Activated CD8-positive, alpha-beta memory T cell treated with anti-CD3 and anti-CD28 coated beads, Interleukin-2, amount 50 U/mL, for 48 hours (primary cell): ENCODE results near the gene NAA16.
"Not testable (repeated sequence)": the region's sequence is repeated elsewhere in the genome, so short reads cannot be mapped to it uniquely, and the experiment has no call there.

Experiments used
- DNase-seq: peaks from one replicate; pipeline ENCODE4 v3.0.0-alpha.2; 2020

Gene NAA16

GRCh38 chr13:41306271-41307145, 4.6 kb upstream of the NAA16 start:
- no peak for DNase-seq

GRCh38 chr13:41307884-41308640, 3.0 kb upstream of the NAA16 start:
- DNase-seq, result no peak

GRCh38 chr13:41311406-41312175, 524 bp downstream of the NAA16 start:
- peak; percentile 82 for DNase-seq

- no peak for DNase-seq
Measured at GRCh38 chr13:41312176-41312500, 1.1 kb downstream of the NAA16 start.

- no peak for DNase-seq
Measured at GRCh38 chr13:41313117-41313516, 2.0 kb downstream of the NAA16 start.

- no peak for DNase-seq
Measured at GRCh38 chr13:41313659-41314197, 2.7 kb downstream of the NAA16 start.

- no peak for DNase-seq
Measured at GRCh38 chr13:41315443-41316047, 4.5 kb downstream of the NAA16 start.

- no peak for DNase-seq
Measured at GRCh38 chr13:41317243-41317642, 6.2 kb downstream of the NAA16 start.

GRCh38 chr13:41325752-41326151, 14.7 kb downstream of the NAA16 start:
- no peak for DNase-seq

- DNase-seq, result no peak
Measured at GRCh38 chr13:41326661-41327060, 15.6 kb downstream of the NAA16 start.

- DNase-seq, result no peak
Measured at GRCh38 chr13:41327994-41328790, 17.1 kb downstream of the NAA16 start.

- no peak for DNase-seq
Measured at GRCh38 chr13:41332829-41333228, 21.8 kb downstream of the NAA16 start.

- DNase-seq, result no peak
Measured at GRCh38 chr13:41334810-41335209, 23.7 kb downstream of the NAA16 start.

- DNase-seq, result no peak
Measured at GRCh38 chr13:41344358-41344757, 33.3 kb downstream of the NAA16 start.

GRCh38 chr13:41345165-41345913, 34.3 kb downstream of the NAA16 start:
- no peak for DNase-seq

- no peak for DNase-seq
Measured at GRCh38 chr13:41345914-41346589, 35.0 kb downstream of the NAA16 start.

GRCh38 chr13:41352935-41353840, 42.1 kb downstream of the NAA16 start:
- no peak for DNase-seq

GRCh38 chr13:41354416-41354815, 43.3 kb downstream of the NAA16 start:
- no peak for DNase-seq

- DNase-seq, result not testable (repeated sequence)
Measured at GRCh38 chr13:41356385-41356648, 45.2 kb downstream of the NAA16 start.

GRCh38 chr13:41356786-41357185, 45.7 kb downstream of the NAA16 start:
- no peak for DNase-seq
